ENCODE measurements around the gene TTYH2.
A peak's percentile ranks its signal among the peaks of the same experiment; 100 is the strongest.

Gene TTYH2

GRCh38 chr17:74228306-74228978 lies 15.1 kb downstream of the TTYH2 start:
- DNase-seq (ENCODE audit: low spot score): no peak
- TF ChIP-seq, protein P1, sequence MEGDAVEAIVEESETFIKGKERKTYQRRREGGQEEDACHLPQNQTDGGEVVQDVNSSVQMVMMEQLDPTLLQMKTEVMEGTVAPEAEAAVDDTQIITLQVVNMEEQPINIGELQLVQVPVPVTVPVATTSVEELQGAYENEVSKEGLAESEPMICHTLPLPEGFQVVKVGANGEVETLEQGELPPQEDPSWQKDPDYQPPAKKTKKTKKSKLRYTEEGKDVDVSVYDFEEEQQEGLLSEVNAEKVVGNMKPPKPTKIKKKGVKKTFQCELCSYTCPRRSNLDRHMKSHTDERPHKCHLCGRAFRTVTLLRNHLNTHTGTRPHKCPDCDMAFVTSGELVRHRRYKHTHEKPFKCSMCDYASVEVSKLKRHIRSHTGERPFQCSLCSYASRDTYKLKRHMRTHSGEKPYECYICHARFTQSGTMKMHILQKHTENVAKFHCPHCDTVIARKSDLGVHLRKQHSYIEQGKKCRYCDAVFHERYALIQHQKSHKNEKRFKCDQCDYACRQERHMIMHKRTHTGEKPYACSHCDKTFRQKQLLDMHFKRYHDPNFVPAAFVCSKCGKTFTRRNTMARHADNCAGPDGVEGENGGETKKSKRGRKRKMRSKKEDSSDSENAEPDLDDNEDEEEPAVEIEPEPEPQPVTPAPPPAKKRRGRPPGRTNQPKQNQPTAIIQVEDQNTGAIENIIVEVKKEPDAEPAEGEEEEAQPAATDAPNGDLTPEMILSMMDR (IDR thresholded peaks at IDR 0.05; ENCODE audit: extremely low read depth, missing control alignments): no peak

- TF ChIP-seq, protein P1 (IDR thresholded peaks at IDR 0.05; ENCODE audit: extremely low read depth, missing control alignments): no peak
- no peak for DNase-seq (ENCODE audit: low spot score)
Measured at GRCh38 chr17:74230896-74231295, 17.5 kb downstream of the TTYH2 start.

DNA sequence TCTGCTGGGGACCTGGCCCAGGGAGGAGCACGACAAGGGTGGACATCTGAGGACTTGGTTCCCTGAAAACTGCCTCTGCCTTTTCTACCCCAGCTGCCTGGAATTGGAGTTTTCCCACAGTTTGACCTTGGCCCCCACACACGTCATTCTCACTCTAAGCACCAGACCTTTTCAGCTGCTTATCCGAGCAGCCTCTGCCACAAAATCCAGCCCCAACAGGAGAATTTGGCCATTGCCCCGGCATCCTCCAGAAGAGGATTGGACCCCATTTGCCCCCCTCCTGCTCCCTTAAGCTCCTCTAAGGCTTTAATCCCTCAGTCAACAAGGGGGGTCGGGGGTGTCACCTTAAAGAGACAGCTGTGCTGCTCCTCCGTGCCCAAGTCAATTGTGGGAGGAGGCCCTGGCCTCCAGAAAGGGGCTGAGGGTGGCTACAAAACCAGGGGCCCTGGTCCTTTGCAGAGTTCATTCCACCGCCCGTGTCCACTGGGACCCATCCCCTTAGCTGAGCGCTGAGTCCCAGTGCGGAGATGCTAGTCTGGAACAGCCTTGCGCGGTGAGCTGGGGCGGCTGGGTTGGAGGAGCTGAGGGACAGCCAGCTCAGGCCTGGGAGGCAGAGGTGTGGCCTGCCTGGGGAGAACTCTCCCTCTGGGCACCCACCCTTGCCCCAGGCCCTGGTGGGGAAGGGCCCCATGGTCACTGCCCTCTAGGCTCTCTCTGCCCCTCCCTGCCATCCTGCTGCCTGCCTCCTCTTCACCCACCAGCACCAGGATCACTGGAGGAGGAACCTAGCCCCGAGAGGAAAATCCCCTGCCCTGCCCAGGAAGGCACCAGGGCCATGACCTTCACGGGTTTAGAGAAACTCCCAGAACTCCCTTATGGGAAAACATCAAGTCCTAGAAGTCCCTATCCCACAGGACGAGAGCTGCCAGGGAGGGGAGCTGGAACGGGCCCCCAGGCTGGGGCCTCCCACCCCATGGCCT lies 18.8 kb downstream of the TTYH2 start:
- no peak for DNase-seq (ENCODE audit: low spot score)
- TF ChIP-seq, protein P1 (IDR thresholded peaks at IDR 0.05; ENCODE audit: extremely low read depth, missing control alignments): no peak

- DNase-seq (ENCODE audit: low spot score): no peak
- TF ChIP-seq, protein P1 (IDR thresholded peaks at IDR 0.05; ENCODE audit: extremely low read depth, missing control alignments): no peak
Measured at GRCh38 chr17:74233937-74234336, 20.6 kb downstream of the TTYH2 start.

- no peak for DNase-seq (ENCODE audit: low spot score)
- TF ChIP-seq, protein P1 (IDR thresholded peaks at IDR 0.05; ENCODE audit: extremely low read depth, missing control alignments): no peak
Measured at GRCh38 chr17:74234486-74234885, 21.1 kb downstream of the TTYH2 start.

- peak; percentile 43 for DNase-seq (ENCODE audit: low spot score)
- TF ChIP-seq, protein P1 (IDR thresholded peaks at IDR 0.05; ENCODE audit: extremely low read depth, missing control alignments): no peak
Measured at GRCh38 chr17:74235040-74235581, 21.7 kb downstream of the TTYH2 start.

- TF ChIP-seq, protein P1 (IDR thresholded peaks at IDR 0.05; ENCODE audit: extremely low read depth, missing control alignments): no peak
- DNase-seq (ENCODE audit: low spot score): no peak
Measured at GRCh38 chr17:74235911-74236371, 22.6 kb downstream of the TTYH2 start.
